Smooth muscle cell (in vitro differentiated cells): ENCODE results near the gene GNB2. TPM values are rescaled to one million over a fixed set of nuclear protein-coding genes. Genes with fewer than 3 reads are reported as not detected.

Experiments used
- DNase-seq: peaks from one replicate; lab custom pipeline; 2025; ENCODE audit not compliant: unreplicated experiment; lab: John Stamatoyannopoulos, UW
- H2AFZ ChIP-seq: fragments of 200-600 bp; sonication (generic); 2 replicates; pipeline ENCODE4 v1.6.0; 2016; ENCODE audit warnings: antibody characterized with exemption, low read depth, mild to moderate bottlenecking
- H3F3A ChIP-seq: fragments of 200-600 bp; sonication (generic); 2 replicates; pipeline ENCODE4 v1.6.0; 2017; ENCODE audit warnings: antibody characterized with exemption, low read depth
- H3K27ac ChIP-seq: fragments of 200-600 bp; sonication (generic); 2 replicates; pipeline ENCODE4 v1.5.1; 2016; ENCODE audit warnings: low read depth, mild to moderate bottlenecking
- H3K27me3 ChIP-seq: fragments of 200-600 bp; sonication (generic); 2 replicates; pipeline ENCODE4 v1.6.1; 2016; ENCODE audit warnings: low read depth, mild to moderate bottlenecking
- H3K36me3 ChIP-seq: fragments of 200-600 bp; sonication (generic); 2 replicates; pipeline ENCODE4 v1.5.1; 2016; ENCODE audit warnings: low read depth
- H3K4me1 ChIP-seq: fragments of 200-600 bp; sonication (generic); 2 replicates; pipeline ENCODE4 v1.5.1; 2016; ENCODE audit warnings: low read depth
- H3K4me2 ChIP-seq: fragments of 200-600 bp; sonication (generic); 2 replicates; pipeline ENCODE4 v1.6.0; 2016; ENCODE audit warnings: mild to moderate bottlenecking
- H3K4me3 ChIP-seq: fragments of 200-600 bp; sonication (generic); 2 replicates; pipeline ENCODE4 v1.5.1; 2016; ENCODE audit warnings: mild to moderate bottlenecking
- H3K79me2 ChIP-seq: fragments of 200-600 bp; sonication (generic); 2 replicates; pipeline ENCODE4 v1.6.0; 2016; ENCODE audit warnings: low read depth, mild to moderate bottlenecking
- H3K9ac ChIP-seq: fragments of 200-600 bp; sonication (generic); 2 replicates; pipeline ENCODE4 v1.6.0; 2016; ENCODE audit warnings: low read depth
- H3K9me3 ChIP-seq: fragments of 200-600 bp; sonication (generic); replicated peaks from 2 replicates; pipeline ENCODE4 v1.5.1; 2016; ENCODE audit warnings: low read depth
- H4K20me1 ChIP-seq: fragments of 200-600 bp; sonication (generic); 2 replicates; pipeline ENCODE4 v1.6.0; 2016; ENCODE audit warnings: low read depth
- CTCF ChIP-seq: fragments of 200-600 bp; sonication (generic); IDR thresholded peaks from 2 replicates; pipeline ENCODE4 v1.5.1; 2017; ENCODE audit warnings: borderline replicate concordance, mild to moderate bottlenecking, antibody characterized with exemption; ENCODE audit not compliant: insufficient read depth, poor library complexity, severe bottlenecking
- WGBS: methylation state at CpG from one replicate; pipeline ENCODE4 v1.1.7; 2016; ENCODE audit warnings: low lambda C conversion rate; 5-methylcytosine and 5-hydroxymethylcytosine counted together
- polyA plus RNA-seq: library from polyadenylated mRNA; unstranded; fragments of >200 nt; fragmentation: Nextera tagmentation; extraction: Ambion mirVana; gene quantifications from 2 replicates; pipeline ENCODE4 v1.2.1, GENCODE V29; 2016
- total RNA-seq: library from RNA; depleted of rRNA; stranded (reverse); fragments of >200 nt; gene quantifications from 2 replicates; pipeline ENCODE4 v1.2.3, GENCODE V29; 2014

Gene GNB2
- total and polyA plus RNA-seq, 2 experiments from 2014 or later, result 90.7 to 219 TPM

GRCh38 chr7:100719523-100720278 is 46.2 kb downstream of the GNB2 start:
- H3K36me3 ChIP-seq, result no peaks in the 10 kb centered on the region
- peak overlapping the region; percentile 81 for H3K4me2 ChIP-seq
- no peaks in the 10 kb centered on the region for H3K9me3 ChIP-seq
- H3K4me3 ChIP-seq, result no peak overlapping the region
- peaks cover 49% of the 10 kb centered on the region for H3K27me3 ChIP-seq
- TF ChIP-seq CTCF, result no peak
- no peaks in the 10 kb centered on the region for H3F3A ChIP-seq
- DNase-seq, result no peak
- no peak overlapping the region for H3K9ac ChIP-seq
- no peaks in the 10 kb centered on the region for H4K20me1 ChIP-seq
- H3K27ac ChIP-seq, result no peak overlapping the region
- 74% methylated on average over 8 of the region's 8 CpGs for WGBS
- H3K4me1 ChIP-seq, result peaks cover 8% of the 10 kb centered on the region
- no peak overlapping the region for H2AFZ ChIP-seq
- H3K79me2 ChIP-seq, result no peaks in the 10 kb centered on the region

GRCh38 chr7:100720279-100720670 is 46.7 kb downstream of the GNB2 start, which contains the start of gene EPO:
Gene EPO, plus strand, starts transcription at chr7:100720468. Its CDS starts 513 bp downstream, at chr7:100720981.
- TF ChIP-seq CTCF, result no peak
- no peak within 1 kb of the TSS for H3K27ac ChIP-seq
- H3K27me3 ChIP-seq, result peaks cover 49% of the 10 kb centered on the region
- H3K36me3 ChIP-seq, result no peaks in the 10 kb centered on the region
- H2AFZ ChIP-seq, result no peak within 1 kb of the TSS
- peaks cover 8% of the 10 kb centered on the region for H3K4me1 ChIP-seq
- 6% methylated on average over 19 of the region's 21 CpGs for WGBS
- no peak within 1 kb of the TSS for H3K9ac ChIP-seq
- no peaks in the 10 kb centered on the region for H3F3A ChIP-seq
- no peaks in the 10 kb centered on the region for H3K79me2 ChIP-seq
- DNase-seq, result no peak
- no peaks in the 10 kb centered on the region for H3K9me3 ChIP-seq
- peak within 1 kb of the TSS; percentile 31 for H3K4me3 ChIP-seq
- peak within 1 kb of the TSS; percentile 81 for H3K4me2 ChIP-seq
- H4K20me1 ChIP-seq, result no peaks in the 10 kb centered on the region

GRCh38 chr7:100720671-100721504 is 47.3 kb downstream of the GNB2 start:
- no peak for TF ChIP-seq CTCF
- peak overlapping the region; percentile 81 for H3K4me2 ChIP-seq
- peaks cover 3% of the 10 kb centered on the region for H3F3A ChIP-seq
- H3K9me3 ChIP-seq, result no peaks in the 10 kb centered on the region
- 9% methylated on average over 44 of the region's 56 CpGs for WGBS
- no peak overlapping the region for H3K9ac ChIP-seq
- H3K4me1 ChIP-seq, result peaks cover 8% of the 10 kb centered on the region
- H2AFZ ChIP-seq, result no peak overlapping the region
- no peaks in the 10 kb centered on the region for H4K20me1 ChIP-seq
- H3K4me3 ChIP-seq, result peak overlapping the region; percentile 31
- no peaks in the 10 kb centered on the region for H3K36me3 ChIP-seq
- H3K79me2 ChIP-seq, result no peaks in the 10 kb centered on the region
- DNase-seq, result no peak
- peaks cover 49% of the 10 kb centered on the region for H3K27me3 ChIP-seq
- no peak overlapping the region for H3K27ac ChIP-seq
